Activated CD8-positive, alpha-beta memory T cell treated with anti-CD3 and anti-CD28 coated beads for 36 hours (primary cell): ENCODE measurements around the gene ABCF3. TPM values are rescaled to one million over a fixed set of nuclear protein-coding genes. Genes with fewer than 3 reads are reported as not detected.
"Not testable (repeated sequence)": the region's sequence is repeated elsewhere in the genome, so short reads cannot be mapped to it uniquely, and the experiment has no call there.

Source experiments
- CTCF ChIA-PET: fragments of 350-600 bp; sonication (Branson Sonifier 250); formaldehyde crosslinking; loops from one replicate; lab custom pipeline; 2021; ENCODE audit warnings: antibody characterized with exemption; lab: Charles Lee
- POLR2A ChIA-PET: fragments of 350-600 bp; sonication (Branson Sonifier 250); formaldehyde crosslinking; loops from one replicate; lab custom pipeline; 2021; ENCODE audit warnings: antibody characterized with exemption; lab: Charles Lee
- total RNA-seq, 2 experiments: library from RNA; stranded (reverse); gene quantifications; one replicate each; pipeline ENCODE4 v1.2.3, GENCODE V29; 2021

ABCF3 gene
- 10 to 100 TPM; 62.4 to 67.6 TPM for total RNA-seq

GRCh38 chr3:184186184-184186901 is at the start of gene ABCF3:
Gene ABCF3, plus strand, starts transcription at chr3:184186199. Its CDS starts 9 bp downstream, at chr3:184186208.
- ChIA-PET POLR2A (interaction anchor here (1.1 to 1.7 kb wide), 3 partner anchors 9 to 51 kb away, joined by 4 to 6 read pairs (median 4); partner anchors contain the start of genes AP2M1 and EIF2B5), CTCF (interaction anchor here (0.7 to 1.3 kb wide), 3 partner anchors 13 to 63 kb away, joined by 3 read pairs; partner anchors contain the start of gene EEF1AKMT4)

- ChIA-PET CTCF (no interaction called here), POLR2A (no interaction called here)
Measured at GRCh38 chr3:184140436-184140835, 45.6 kb upstream of the ABCF3 start.

GRCh38 chr3:184142199-184142598 is 43.8 kb upstream of the ABCF3 start:
- CTCF ChIA-PET, result interaction anchor here (1.3 kb wide), 1 partner anchor 124 kb away, joined by 3 read pairs; the partner anchor contains the start of gene ABCC5
- POLR2A ChIA-PET, result no interaction called here

GRCh38 chr3:184143327-184143726 is 42.7 kb upstream of the ABCF3 start:
- ChIA-PET POLR2A (interaction anchor here (0.5 kb wide), 1 partner anchor 31 kb away, joined by 3 read pairs; no protein-coding TSS in a partner anchor), CTCF (no interaction called here)

- CTCF ChIA-PET, result interaction anchor here (0.8 kb wide), 1 partner anchor 8 kb away, joined by 3 read pairs; no protein-coding TSS in a partner anchor
Measured at GRCh38 chr3:184144505-184144904, 41.5 kb upstream of the ABCF3 start.

GRCh38 chr3:184145111-184145524 is 40.9 kb upstream of the ABCF3 start:
- CTCF ChIA-PET, result no interaction called here
- POLR2A ChIA-PET, result no interaction called here

More at GRCh38 chr3:184144505-184144904, 41.5 kb upstream of the ABCF3 start:
- POLR2A ChIA-PET, result interaction anchor here (0.7 kb wide), 1 partner anchor 35 kb away, joined by 3 read pairs; no protein-coding TSS in a partner anchor

- POLR2A ChIA-PET, result no interaction called here
- CTCF ChIA-PET, result no interaction called here
Measured at GRCh38 chr3:184145751-184146270, 40.2 kb upstream of the ABCF3 start.

GRCh38 chr3:184148076-184148475 is 37.9 kb upstream of the ABCF3 start:
- ChIA-PET CTCF (no interaction called here), POLR2A (interaction anchor here (0.6 kb wide), 1 partner anchor 81 kb away, joined by 5 read pairs; no protein-coding TSS in a partner anchor)

GRCh38 chr3:184149123-184149522 is 36.9 kb upstream of the ABCF3 start:
- ChIA-PET POLR2A (interaction anchor here (0.5 to 0.6 kb wide), 2 partner anchors 27 to 35 kb away, joined by 3 read pairs; no protein-coding TSS in a partner anchor), CTCF (interaction anchor here (0.9 to 1.2 kb wide), 2 partner anchors 101 to 264 kb away, joined by 3 read pairs; partner anchors contain the start of genes EEF1AKMT4 and PARL)

GRCh38 chr3:184149770-184150169 is 36.2 kb upstream of the ABCF3 start:
- CTCF ChIA-PET, result interaction anchor here (1.2 kb wide), 1 partner anchor 265 kb away, joined by 3 read pairs; the partner anchor contains the start of gene PARL
- POLR2A ChIA-PET, result not testable (repeated sequence)

- CTCF ChIA-PET, result interaction anchor here (0.6 to 0.9 kb wide), 2 partner anchors 29 to 40 kb away, joined by 3 read pairs; no protein-coding TSS in a partner anchor
- POLR2A ChIA-PET, result no interaction called here
Measured at GRCh38 chr3:184154885-184155643, 30.9 kb upstream of the ABCF3 start, which contains the start of gene DVL3. Gene DVL3, plus strand, starts transcription at chr3:184155377. Its CDS starts 259 bp downstream, at chr3:184155636.

GRCh38 chr3:184155644-184156521 is 30.1 kb upstream of the ABCF3 start:
- POLR2A ChIA-PET, result no interaction called here
- CTCF ChIA-PET, result interaction anchor here (0.6 to 0.9 kb wide), 4 partner anchors 26 to 100 kb away, joined by 3 read pairs; no protein-coding TSS in a partner anchor

GRCh38 chr3:184156522-184156955 is 29.5 kb upstream of the ABCF3 start:
- ChIA-PET POLR2A (no interaction called here), CTCF (interaction anchor here (0.7 kb wide), 1 partner anchor 100 kb away, joined by 3 read pairs; no protein-coding TSS in a partner anchor)

- ChIA-PET POLR2A (no interaction called here), CTCF (interaction anchor here (0.9 kb wide), 1 partner anchor 22 kb away, joined by 3 read pairs; the partner anchor contains the start of gene EIF2B5)
Measured at GRCh38 chr3:184157206-184157605, 28.8 kb upstream of the ABCF3 start.

- ChIA-PET POLR2A (no interaction called here), CTCF (interaction anchor here (2.1 kb wide), 1 partner anchor 16 kb away, joined by 5 read pairs; the partner anchor contains the start of gene AP2M1)
Measured at GRCh38 chr3:184158404-184158803, 27.6 kb upstream of the ABCF3 start.

GRCh38 chr3:184160456-184160855 is 25.5 kb upstream of the ABCF3 start:
- POLR2A ChIA-PET, result no interaction called here
- CTCF ChIA-PET, result no interaction called here

- CTCF ChIA-PET, POLR2A ChIA-PET: not testable (repeated sequence)
Measured at GRCh38 chr3:184162571-184163070, 23.4 kb upstream of the ABCF3 start.
